CD4-positive, alpha-beta T cell treated with Interleukin-17A for 4 hours (primary cell): ENCODE data around the gene GBP4.

ENCODE experiments used
- DNase-seq: peaks from one replicate; pipeline ENCODE4 v3.0.0-alpha.2; 2020; ENCODE audit warnings: mixed read lengths

GBP4 gene

GRCh38 chr1:89170170-89171066 lies 28.3 kb downstream of the GBP4 start:
- DNase-seq = no peak

DNA sequence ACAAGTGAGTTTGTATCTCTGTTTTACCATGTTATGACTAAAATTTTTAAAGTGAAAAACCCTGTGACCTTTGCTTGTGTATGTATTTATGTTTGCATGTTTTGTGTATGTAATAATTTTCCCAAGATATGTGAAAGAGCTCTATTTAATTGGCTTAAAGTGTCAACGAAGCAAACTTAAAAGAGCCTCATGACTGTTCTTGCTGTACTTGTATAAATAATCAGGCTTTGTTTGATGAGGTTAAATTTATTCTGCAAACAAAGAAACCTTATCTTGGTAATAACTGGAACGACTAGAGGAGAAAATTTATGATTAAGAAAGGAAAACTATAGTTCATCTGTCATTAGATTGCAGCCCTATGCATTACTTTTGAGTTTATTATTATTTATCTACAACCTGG lies 29.6 kb downstream of the GBP4 start:
- DNase-seq = no peak

DNA sequence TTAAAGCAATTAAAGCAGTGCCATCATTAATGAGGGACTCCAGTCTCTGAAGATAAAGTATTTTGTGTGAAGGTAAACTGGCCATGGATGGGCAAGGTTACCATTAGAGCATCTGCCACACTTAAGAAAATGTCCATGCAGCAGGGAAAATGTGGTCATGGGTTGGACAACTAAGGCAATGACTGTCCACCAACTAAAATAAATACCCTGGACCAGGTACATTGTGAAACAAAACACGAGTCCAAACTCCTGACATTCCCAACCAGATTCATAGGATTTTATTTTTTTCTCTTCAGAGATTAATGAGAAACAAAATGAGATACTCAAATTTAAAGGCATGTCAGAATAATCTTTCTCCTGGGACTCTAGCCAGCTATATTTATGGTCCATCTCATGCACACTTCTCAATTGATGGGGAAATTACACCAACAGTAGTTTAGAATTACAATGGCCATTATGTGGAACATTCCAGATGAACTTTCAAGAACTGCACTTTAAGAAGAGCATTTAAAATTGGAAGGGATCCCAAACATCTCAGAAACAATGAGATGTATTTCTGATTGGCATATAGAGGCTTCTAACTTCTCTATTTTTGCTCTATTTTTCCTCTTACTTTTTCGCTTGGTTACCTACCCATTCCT lies 31.0 kb downstream of the GBP4 start:
- no peak for DNase-seq

GRCh38 chr1:89166705-89167104 lies 32.0 kb downstream of the GBP4 start:
- DNase-seq = no peak

GRCh38 chr1:89165811-89166210 lies 32.9 kb downstream of the GBP4 start:
- no peak for DNase-seq

GRCh38 chr1:89151047-89151446 lies 47.7 kb downstream of the GBP4 start:
- DNase-seq = no peak

GRCh38 chr1:89149976-89150375 lies 48.8 kb downstream of the GBP4 start:
- DNase-seq = no peak

DNA sequence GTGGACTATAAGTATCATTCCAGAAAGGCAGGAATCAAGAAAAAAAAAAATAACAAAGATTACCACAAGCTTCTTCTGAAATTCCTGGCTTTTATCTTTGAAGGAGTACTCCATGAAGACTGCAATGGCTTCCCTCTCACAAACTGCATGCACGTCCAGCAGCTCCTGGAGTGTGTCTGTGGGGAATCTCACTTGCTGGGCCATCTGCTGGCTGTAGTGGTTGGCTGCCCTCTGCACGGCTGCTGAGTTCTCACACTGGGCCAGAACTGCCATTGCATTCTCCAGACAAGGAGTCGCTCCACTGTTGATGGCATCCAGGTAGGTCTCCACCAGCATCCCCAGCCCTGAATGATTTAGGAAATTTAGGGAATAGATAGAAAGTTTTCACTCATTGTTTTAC lies 49.5 kb downstream of the GBP4 start:
- DNase-seq = peak; percentile 15

DNA sequence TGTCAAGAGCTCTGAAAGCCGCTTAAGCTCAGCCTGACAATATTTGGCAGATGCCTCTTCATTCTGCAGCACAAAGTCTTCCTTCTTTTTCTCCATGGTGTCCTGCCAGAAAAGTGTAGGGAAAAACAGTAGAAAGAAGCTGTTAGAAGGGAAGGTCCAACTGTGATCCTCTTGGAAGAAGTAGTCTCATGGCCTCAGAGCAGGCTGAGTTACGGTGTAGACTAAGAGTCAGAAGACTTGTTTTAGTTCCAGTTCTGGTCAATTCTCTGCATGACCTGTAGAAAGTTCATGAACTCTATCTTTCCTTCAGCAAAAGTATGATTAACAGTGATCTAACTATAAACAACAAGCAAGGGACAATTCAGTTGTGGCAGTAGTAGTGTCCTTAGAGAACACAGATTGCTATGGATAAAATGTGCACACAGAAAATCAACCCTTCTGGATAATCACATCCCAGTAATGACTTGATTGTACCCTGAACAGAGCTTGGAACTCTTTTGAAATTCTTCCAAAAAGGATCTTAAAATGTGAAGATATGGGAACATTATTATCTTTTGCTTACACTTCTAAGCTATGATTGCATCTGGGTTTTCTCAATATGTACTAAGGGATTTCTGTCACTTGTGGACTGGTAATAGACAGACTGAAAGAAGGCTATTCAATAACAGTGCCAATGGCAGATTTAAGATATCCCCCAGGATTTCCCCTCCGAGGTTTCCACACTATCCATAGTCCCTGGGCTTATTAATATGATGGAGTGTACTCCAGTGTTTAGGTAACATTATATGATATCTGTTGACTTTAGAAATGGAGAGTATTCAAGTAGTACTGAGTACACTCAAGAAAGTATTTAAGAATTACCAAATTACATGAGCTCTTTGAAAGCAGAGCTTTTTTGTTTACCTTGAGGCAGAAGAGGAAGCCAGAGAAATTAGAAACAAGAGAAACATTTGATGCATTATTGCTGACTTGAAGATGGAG lies 50.8 kb downstream of the GBP4 start:
- DNase-seq = no peak

DNA sequence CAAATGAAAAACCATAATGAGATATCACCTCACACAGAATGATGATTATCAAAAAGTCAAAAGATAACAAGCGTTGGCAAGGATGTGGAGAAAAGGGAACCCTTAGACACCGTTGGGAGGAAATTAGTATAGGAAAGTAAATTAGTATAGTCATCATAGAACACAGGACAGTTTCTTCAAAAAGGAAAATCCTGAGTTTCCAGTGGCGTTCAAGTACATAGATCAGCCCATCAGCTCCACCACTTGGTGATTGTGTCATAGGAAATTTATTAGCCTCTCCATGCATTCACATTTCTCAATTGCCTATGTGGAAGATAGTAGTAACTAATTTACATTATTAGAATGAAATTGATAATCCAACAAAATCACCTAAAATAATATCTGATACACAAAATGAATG lies 52.0 kb downstream of the GBP4 start:
- DNase-seq = no peak

DNA sequence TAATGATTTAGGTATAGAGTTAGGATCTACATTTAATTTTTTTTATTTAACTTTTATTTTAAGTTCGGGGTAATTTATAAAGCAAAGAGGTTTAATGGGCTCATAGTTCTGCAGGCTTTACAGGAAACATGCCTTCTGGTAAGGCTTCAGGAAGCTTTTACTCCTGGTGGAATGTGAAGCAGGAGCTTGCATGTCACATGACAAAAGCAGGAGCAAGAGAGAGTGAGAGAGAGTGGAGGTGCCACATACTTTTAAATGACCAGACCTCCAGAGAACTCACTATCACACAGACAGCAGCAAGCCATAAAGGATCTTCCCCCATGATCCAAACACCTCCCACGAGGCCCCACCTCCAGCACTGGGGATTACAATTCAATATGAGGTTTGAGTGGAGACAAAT lies 55.3 kb downstream of the GBP4 start:
- no peak for DNase-seq

DNA sequence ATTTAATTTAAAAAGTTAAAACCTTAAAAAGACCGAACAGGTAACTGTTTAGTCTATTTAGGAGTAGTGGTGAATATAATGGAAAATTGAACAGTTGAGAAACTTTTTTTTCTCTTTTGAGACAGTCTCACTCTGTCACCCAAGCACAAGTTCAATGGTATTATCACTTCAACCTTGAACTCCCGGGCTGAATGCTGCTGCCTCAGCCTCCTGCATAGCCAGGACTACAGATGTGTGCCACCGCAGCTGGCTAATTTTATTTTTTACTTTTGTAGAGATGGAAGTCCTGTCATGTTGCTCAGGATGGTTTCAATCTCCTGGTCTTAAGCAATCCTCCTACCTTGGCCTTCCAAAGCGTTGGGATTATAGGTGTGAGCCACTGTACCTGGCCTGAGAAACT lies 56.6 kb downstream of the GBP4 start:
- no peak for DNase-seq

DNA sequence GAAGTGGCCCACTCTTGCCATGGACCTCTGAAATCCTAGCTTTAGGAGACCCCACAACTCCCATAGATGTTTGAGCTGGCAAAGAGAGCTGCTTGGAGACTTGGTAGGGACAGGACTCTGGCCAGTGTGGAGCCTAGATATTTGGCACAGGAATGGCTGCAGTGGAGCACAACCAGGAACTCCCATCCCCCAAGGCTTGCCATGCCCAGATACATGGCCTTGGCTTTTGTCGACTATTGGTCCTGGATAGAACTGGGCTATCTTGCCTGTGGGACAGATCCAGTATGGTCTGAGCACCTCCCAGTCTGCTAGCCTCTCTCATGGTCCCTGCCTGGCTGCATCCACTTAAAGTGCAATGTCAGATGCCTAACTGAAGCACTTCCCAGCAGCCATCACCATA lies 65.0 kb downstream of the GBP4 start:
- no peak for DNase-seq
